Measurements from ENCODE around the gene POU2F3.

DNA sequence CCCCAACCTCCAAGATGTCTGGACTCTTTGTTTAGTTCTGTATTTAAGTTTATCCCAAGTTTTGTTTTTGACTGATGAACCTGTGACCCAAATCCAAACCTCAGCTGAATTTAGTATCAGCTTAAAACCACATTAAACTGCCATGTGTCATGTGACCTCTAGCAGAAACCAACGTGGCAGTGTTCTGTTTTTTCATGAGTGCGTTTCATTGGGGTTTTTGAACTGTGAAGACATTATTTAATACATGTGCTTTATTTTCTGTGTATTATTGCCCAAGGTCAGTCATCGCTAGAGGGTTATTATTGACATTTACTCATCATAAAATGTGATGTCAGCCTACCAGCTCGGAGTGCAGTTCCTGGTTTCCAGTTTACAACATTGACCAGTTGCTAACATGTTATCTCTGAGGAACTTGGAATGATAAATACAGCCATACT is 86.9 kb downstream of the POU2F3 start:
- TF ChIP-seq CTCF (IDR thresholded peaks at IDR 0.05) (no peak), EP300 (IDR thresholded peaks at IDR 0.05) (no peak)

Data from esophagus muscularis mucosa (tissue), 3 donors.